Stimulated activated CD8-positive, alpha-beta memory T cell treated with anti-CD3 and anti-CD28 coated beads, Interleukin-2, amount 100 ng/mL, for 48 hours (primary cell): Measurements from ENCODE around the gene IFI35.
"Not testable (repeated sequence)": the region's sequence is repeated elsewhere in the genome, so short reads cannot be mapped to it uniquely, and the experiment has no call there.

ENCODE experiments used
- DNase-seq, 2 donors: peaks; one replicate each; pipeline ENCODE4 v3.0.0-alpha.2; 2020; ENCODE audit warnings: low read depth in 2 of 2

The IFI35 gene

GRCh38 chr17:43006639-43007551 is at the start of gene IFI35:
Gene IFI35 (plus strand): TSS chr17:43006784. CDS start chr17:43006948, 164 bp downstream.
- peak; percentile 76 for DNase-seq

GRCh38 chr17:42964161-42964932 is 42.2 kb upstream of the IFI35 start, which contains the start of gene AARSD1:
Gene AARSD1 (minus strand): TSS chr17:42964454. CDS start chr17:42964440, 14 bp downstream.
- DNase-seq: peak; percentile 73 to 84

- DNase-seq: no peak
These were observed 38.7 kb upstream of the IFI35 start for GRCh38 chr17:42967925-42968324.

DNA sequence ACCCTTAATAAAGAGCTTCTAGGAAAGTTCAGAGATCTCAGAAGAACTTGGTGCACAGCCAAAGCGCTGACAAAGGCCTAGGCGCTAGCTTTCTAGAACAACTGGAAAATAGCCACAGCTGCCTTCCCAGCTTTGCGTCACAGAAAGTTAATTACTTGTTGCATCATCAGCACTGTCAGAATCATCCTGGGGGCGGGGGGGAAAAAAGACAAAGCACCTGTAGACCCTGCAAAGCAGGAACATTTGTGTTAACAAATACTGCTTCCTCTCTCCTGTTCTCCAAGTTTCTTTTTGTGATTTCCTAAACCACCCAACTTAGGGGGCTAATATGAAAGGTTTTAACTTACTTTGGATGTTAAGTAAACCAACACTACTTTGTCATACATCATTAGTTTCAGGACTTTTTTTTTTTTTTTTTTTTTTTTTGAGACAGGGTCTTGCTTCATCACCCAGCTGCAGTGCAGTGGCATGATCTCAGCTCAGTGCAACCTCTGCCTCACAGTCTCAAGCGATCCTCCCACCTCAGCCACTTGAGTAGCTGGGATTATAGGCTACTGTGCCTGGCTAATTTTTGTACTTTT is 37.5 kb upstream of the IFI35 start:
- no peak for DNase-seq

DNA sequence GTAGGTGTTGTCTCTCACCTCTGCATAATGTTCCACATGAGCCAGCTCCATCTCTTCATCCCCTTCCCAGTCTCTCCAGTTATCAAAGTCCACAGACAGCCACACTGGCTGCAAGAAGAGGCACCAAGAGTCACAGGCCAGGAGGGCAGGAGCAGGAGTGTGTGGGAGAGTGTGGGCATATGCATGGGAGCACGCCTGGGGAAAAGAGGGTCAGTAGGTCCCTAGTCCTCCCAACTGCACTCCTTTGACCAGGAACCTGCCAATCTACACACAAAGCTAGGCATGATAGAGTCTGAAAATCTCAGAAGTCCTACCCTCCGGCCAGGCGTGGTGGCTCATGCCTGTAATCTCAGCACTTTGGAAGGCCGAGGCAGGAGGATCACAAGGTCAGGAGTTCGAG is 35.0 kb upstream of the IFI35 start:
- no peak for DNase-seq

DNA sequence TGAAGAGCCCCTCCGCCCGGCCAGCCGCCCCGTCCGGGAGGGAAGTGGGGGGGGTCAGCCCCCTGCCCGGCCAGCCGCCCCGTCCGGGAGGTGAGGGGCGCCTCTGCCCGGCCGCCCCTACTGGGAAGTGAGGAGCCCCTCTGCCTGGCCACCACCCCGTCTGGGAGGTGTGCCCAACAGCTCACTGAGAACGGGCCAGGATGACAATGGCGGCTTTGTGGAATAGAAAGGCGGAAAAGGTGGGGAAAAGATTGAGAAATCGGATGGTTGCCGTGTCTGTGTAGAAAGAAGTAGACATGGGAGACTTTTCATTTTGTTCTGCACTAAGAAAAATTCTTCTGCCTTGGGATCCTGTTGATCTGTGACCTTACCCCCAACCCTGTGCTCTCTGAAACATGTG is 33.3 kb upstream of the IFI35 start:
- DNase-seq: not testable (repeated sequence)

DNA sequence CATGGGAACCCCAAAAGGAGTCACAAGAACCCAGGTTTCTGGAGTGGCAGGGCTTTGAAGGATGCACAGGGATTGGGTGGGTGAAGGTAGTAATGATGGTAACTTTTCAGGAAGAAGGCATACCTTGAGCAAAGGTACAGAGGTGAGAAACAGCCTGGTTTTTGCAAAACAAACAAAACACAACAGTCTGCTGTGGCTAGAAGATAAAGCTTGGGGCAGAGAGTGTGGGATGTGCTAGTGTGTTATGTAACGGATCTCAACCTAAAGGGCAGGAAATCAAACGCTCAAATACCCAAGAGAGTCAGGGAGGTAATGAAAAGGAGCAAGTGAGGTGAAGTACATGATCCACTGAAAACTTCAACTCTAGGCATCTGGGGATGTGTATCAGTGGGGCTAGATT is 31.3 kb upstream of the IFI35 start:
- DNase-seq: no peak

DNA sequence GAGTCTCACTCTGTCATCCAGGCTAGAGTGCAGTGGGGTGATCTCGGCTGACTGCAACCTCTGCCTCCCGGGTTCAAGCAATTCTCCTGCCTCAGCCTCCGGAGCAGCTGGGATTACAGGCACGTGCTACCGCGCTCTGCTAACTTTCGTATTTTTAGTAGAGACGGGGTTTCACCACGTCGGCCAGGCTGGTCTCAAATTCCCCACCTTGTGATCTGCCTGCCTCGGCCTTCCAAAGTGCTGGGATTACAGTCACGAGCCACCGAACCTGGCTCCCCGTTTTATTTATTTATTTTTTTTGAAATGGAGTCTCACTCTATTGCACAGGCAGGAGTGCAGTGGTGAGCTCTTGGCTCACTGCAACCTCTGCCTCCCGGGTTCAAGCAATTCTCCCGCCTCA is 30.9 kb upstream of the IFI35 start:
- DNase-seq: not testable (repeated sequence)

- DNase-seq: peak in 1 of 2 donors; percentile 21
These were observed 26.9 kb upstream of the IFI35 start, which contains the start of gene PTGES3L for GRCh38 chr17:42979511-42980273. Gene PTGES3L (minus strand): TSS chr17:42980080. CDS start chr17:42980053, 27 bp downstream.

- DNase-seq: peak; percentile 88 to 92
These were observed 26.3 kb upstream of the IFI35 start, which contains the start of gene RUNDC1 for GRCh38 chr17:42980274-42980765. Gene RUNDC1 (plus strand): TSS chr17:42980565. CDS start chr17:42980577, 12 bp downstream.

DNA sequence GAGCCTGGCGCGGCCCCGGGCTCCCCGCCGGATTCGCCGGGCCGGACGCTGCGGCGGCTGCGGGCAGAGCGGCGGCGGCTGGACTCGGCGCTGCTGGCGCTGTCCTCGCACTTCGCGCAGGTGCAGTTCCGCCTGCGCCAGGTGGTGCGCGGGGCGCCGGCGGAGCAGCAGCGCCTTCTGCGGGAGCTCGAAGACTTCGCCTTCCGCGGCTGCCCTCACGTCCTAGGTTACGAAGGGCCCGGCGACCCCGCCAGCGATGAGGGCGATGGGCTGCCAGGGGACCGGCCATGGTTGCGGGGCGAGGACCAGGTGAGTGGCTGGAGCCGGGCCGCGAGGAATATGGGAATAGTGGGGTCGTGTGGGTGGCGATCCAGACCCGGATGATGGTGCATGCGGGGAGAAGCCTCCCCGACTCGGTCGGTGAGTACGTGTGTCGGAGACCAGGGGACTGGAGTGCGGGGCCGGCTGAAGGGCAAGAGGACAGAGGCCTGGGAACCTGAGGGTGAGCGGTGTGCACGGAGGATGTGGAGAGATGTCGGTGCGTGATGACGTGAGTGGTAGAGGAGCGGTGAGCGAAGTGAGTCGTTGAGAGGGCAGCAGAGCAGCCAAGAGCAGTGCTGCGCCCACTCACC is 25.7 kb upstream of the IFI35 start:
- peak; percentile 52 to 59 for DNase-seq

DNA sequence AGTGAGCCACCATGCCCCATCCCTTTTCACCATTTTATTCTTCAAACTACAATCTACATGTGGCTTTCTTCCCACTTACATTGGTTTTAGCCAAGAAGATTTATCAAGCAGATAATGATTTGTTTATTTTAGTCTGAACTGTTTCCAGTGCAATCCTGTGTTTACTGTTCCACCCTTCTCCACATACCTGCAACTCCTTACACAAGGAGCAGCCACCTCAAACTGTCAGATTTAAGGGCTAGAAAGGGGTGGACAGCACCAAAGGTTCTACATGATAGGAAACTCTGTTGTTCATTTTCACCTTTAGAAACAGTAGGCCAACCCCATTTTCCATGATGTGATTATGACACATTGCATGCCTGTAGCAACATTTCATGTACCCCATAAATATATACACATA is 24.3 kb upstream of the IFI35 start:
- no peak for DNase-seq

DNA sequence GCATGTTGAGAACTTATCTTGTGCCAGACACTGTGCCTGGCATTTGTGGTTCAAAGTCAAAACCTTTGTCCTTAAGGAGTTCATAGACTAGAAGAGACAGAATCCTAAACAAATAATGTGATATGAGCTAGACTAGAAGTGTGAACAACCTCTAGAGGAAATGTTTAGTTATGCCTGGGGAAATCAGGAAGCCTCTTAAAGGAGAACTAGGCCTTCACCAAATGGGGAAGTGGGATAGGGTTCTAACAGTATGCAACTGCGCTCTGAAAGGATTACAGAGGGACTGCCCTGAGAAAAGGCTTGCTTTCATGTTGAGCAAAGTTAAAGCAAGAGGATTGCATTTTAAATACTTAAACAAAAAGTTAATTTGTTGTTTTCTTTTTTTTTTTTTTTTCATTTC is 21.4 kb upstream of the IFI35 start:
- DNase-seq: no peak

DNA sequence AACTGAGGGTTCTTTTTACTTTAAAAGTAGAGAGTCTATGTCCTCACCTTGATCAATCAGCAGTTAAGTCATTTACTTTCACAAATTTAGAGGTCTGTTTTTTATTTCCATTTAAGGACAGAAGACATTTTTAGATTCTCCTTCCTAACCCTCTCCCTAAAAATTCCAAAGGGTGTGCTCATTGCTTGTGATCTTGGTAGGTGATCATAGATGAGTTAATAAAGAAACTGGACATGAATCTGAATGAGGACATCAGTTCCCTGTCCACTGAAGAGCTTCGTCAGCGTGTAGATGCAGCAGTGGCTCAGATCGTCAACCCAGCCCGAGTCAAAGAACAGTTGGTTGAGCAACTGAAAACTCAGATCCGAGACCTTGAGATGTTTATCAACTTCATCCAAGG is 17.4 kb upstream of the IFI35 start:
- no peak for DNase-seq

GRCh38 chr17:42989726-42990652 is 16.6 kb upstream of the IFI35 start:
- DNase-seq: no peak

GRCh38 chr17:42991471-42991870 is 15.1 kb upstream of the IFI35 start:
- DNase-seq: no peak

DNA sequence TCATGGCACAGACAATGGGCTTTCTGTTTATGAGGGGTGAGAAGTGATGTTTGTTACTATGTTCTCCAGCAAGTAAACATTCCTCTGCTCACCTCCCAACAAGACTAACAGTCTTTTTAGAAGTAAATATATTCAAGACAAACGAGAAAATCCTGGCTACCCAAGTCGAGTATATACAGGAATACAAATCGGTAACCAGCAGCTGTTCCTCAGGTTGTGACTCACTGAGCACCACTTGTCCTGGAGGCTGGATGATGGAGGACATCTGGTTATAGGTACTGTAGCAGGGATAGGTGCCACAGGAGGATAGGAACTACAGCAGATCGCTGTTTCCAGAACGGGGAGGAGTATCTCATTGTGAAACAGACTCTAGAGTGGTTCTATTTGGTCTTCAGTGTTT is 13.7 kb upstream of the IFI35 start:
- no peak for DNase-seq

GRCh38 chr17:42993913-42994312 is 12.7 kb upstream of the IFI35 start:
- DNase-seq: not testable (repeated sequence)

- no peak for DNase-seq
These were observed 9.1 kb upstream of the IFI35 start for GRCh38 chr17:42997390-42997983.
